ENCODE data around the gene CLHC1. TPM values are rescaled to one million over a fixed set of nuclear protein-coding genes. Genes with fewer than 3 reads are reported as not detected.

The CLHC1 gene
- total and polyA plus RNA-seq, 2 experiments from 2014 or later, result 10.6 to 21.1 TPM

DNA sequence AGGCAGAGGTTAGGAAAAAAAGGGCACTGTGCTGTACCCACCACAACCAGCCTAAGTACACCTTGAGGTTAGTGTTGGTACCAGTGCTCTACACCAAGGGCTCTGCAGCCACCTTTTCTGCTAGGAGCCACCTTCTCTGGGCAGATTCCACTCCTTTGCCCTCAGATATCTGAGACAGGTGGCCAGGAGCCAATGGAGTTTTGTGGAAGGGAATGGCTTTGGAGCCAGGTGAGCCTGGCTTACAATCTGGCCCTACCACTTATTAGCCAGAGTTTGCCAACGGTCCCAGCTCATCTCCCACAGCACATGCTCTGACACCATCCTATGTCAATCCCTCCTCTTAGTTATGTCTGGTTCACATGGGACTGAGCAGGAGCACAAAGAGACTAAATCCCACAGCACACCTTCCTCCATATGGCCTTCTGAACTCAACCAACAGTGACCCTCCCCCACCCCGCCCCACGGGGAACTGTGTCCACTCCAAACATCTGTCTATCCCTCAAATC, 77.5 kb downstream of the CLHC1 start:
- Histone ChIP-seq H3K79me2 (no peaks in the 10 kb centered on the region), H3K4me3 (no peak overlapping the region), H4K20me1 (ENCODE audit: insufficient read depth, poor library complexity, severe bottlenecking) (no peaks in the 10 kb centered on the region), H3K4me2 (no peak overlapping the region), H3K9me3 (ENCODE audit: low read depth) (no peaks in the 10 kb centered on the region), H3K36me3 (replicated peaks; ENCODE audit: insufficient read depth, low read depth) (no peaks in the 10 kb centered on the region), H3K9me2 (replicated peaks; ENCODE audit: insufficient read depth) (no peaks in the 10 kb centered on the region), H3K27ac (peak overlapping the region; percentile 61), H3K4me1 (ENCODE audit: insufficient read depth) (peaks cover 62% of the 10 kb centered on the region), H3K27me3 (no peaks in the 10 kb centered on the region), H2AFZ (no peak overlapping the region)
- DNase-seq (ENCODE audit: low spot score), result no peak
- WGBS (ENCODE audit: low lambda C conversion rate, missing lambda C conversion rate), result 73% methylated on average over 3 of the region's 3 CpGs
- TF ChIP-seq, protein P1, sequence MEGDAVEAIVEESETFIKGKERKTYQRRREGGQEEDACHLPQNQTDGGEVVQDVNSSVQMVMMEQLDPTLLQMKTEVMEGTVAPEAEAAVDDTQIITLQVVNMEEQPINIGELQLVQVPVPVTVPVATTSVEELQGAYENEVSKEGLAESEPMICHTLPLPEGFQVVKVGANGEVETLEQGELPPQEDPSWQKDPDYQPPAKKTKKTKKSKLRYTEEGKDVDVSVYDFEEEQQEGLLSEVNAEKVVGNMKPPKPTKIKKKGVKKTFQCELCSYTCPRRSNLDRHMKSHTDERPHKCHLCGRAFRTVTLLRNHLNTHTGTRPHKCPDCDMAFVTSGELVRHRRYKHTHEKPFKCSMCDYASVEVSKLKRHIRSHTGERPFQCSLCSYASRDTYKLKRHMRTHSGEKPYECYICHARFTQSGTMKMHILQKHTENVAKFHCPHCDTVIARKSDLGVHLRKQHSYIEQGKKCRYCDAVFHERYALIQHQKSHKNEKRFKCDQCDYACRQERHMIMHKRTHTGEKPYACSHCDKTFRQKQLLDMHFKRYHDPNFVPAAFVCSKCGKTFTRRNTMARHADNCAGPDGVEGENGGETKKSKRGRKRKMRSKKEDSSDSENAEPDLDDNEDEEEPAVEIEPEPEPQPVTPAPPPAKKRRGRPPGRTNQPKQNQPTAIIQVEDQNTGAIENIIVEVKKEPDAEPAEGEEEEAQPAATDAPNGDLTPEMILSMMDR (IDR thresholded peaks at IDR 0.05; ENCODE audit: poor library complexity), result no peak
- TF ChIP-seq EZH2phosphoT487 (IDR thresholded peaks at IDR 0.05; ENCODE audit: low read depth, severe bottlenecking, unreplicated experiment) (no peak), EZH2 (IDR thresholded peaks at IDR 0.05; ENCODE audit: borderline replicate concordance) (no peak)

GRCh38 chr2:55153584-55154299, 78.4 kb downstream of the CLHC1 start:
- H3K79me2 ChIP-seq, result no peaks in the 10 kb centered on the region
- H4K20me1 ChIP-seq (ENCODE audit: insufficient read depth, poor library complexity, severe bottlenecking), result no peaks in the 10 kb centered on the region
- no peak for DNase-seq (ENCODE audit: low spot score)
- H2AFZ ChIP-seq, result no peak overlapping the region
- H3K36me3 ChIP-seq (replicated peaks; ENCODE audit: insufficient read depth, low read depth), result no peaks in the 10 kb centered on the region
- 62% methylated on average over 10 of the region's 10 CpGs for WGBS (ENCODE audit: low lambda C conversion rate, missing lambda C conversion rate)
- H3K27ac ChIP-seq, result peak overlapping the region; percentile 61
- no peak for TF ChIP-seq EZH2phosphoT487 (IDR thresholded peaks at IDR 0.05; ENCODE audit: low read depth, severe bottlenecking, unreplicated experiment)
- TF ChIP-seq, protein P1 (IDR thresholded peaks at IDR 0.05; ENCODE audit: poor library complexity), result no peak
- no peak for TF ChIP-seq EZH2 (IDR thresholded peaks at IDR 0.05; ENCODE audit: borderline replicate concordance)
- no peak overlapping the region for H3K4me2 ChIP-seq
- no peak overlapping the region for H3K4me3 ChIP-seq
- peaks cover 62% of the 10 kb centered on the region for H3K4me1 ChIP-seq (ENCODE audit: insufficient read depth)
- no peaks in the 10 kb centered on the region for H3K27me3 ChIP-seq
- H3K9me2 ChIP-seq (replicated peaks; ENCODE audit: insufficient read depth), result no peaks in the 10 kb centered on the region
- H3K9me3 ChIP-seq (ENCODE audit: low read depth), result no peaks in the 10 kb centered on the region

GRCh38 chr2:55152475-55153412, 79.3 kb downstream of the CLHC1 start:
- no peaks in the 10 kb centered on the region for H4K20me1 ChIP-seq (ENCODE audit: insufficient read depth, poor library complexity, severe bottlenecking)
- H2AFZ ChIP-seq, result no peak overlapping the region
- no peak for DNase-seq (ENCODE audit: low spot score)
- no peaks in the 10 kb centered on the region for H3K79me2 ChIP-seq
- no peaks in the 10 kb centered on the region for H3K9me2 ChIP-seq (replicated peaks; ENCODE audit: insufficient read depth)
- peak overlapping the region; percentile 61 for H3K27ac ChIP-seq
- H3K9me3 ChIP-seq (ENCODE audit: low read depth), result no peaks in the 10 kb centered on the region
- TF ChIP-seq EZH2 (IDR thresholded peaks at IDR 0.05; ENCODE audit: borderline replicate concordance) (no peak), EZH2phosphoT487 (IDR thresholded peaks at IDR 0.05; ENCODE audit: low read depth, severe bottlenecking, unreplicated experiment) (no peak)
- TF ChIP-seq, protein P1 (IDR thresholded peaks at IDR 0.05; ENCODE audit: poor library complexity), result no peak
- no peaks in the 10 kb centered on the region for H3K27me3 ChIP-seq
- H3K4me3 ChIP-seq, result no peak overlapping the region
- peaks cover 54% of the 10 kb centered on the region for H3K4me1 ChIP-seq (ENCODE audit: insufficient read depth)
- H3K4me2 ChIP-seq, result no peak overlapping the region
- 92% methylated on average over 14 of the region's 14 CpGs for WGBS (ENCODE audit: low lambda C conversion rate, missing lambda C conversion rate)
- H3K36me3 ChIP-seq (replicated peaks; ENCODE audit: insufficient read depth, low read depth), result no peaks in the 10 kb centered on the region
